ENCODE results near the gene NKX3-2.

The NKX3-2 gene

GRCh38 chr4:13535118-13535517 is 9.2 kb downstream of the NKX3-2 start:
- in situ Hi-C loops (cut with HindIII; ENCODE audit: low sequenced_read_pairs): loop anchor here (25.0 kb wide), 1 partner anchor 673 kb away; no protein-coding TSS in a partner anchor

GRCh38 chr4:13534344-13535063 is 9.8 kb downstream of the NKX3-2 start:
- in situ Hi-C loops (cut with HindIII; ENCODE audit: low sequenced_read_pairs): loop anchor here (5.0 to 25.0 kb wide), 2 partner anchors 37 to 672 kb away; no protein-coding TSS in a partner anchor

DNA sequence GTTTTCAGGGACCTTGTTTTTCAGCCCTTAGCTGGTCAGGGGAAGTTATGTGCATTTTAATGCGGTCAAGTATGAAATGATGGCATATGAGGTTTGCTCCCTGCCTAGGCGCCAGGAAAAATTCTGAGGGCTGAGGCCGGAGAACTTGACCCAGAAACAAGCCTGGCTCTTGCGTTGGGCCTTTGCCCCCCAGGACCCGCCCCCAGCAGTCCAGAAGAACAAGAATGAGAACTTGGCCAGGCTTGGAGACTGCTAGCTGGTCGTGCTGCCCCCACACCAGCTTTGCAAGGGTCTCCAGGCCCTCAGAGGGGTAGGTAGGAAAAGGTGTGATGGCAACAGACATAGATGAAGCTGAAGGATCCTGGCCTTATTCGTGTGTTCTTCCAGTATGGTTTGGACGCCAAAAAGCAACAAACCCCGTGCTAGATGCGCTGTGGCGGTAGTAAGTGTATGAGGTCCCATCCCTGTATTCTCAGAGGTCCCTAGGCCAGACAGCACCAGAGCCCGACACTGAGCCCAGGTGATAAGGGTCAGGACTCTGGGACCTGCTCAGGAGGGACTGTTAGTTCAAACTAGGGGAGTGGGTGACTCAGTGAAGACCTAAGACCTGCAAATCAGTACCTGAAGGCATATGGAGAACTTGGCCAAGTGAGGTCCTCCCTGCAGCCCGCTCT is 10.5 kb downstream of the NKX3-2 start:
- in situ Hi-C loops (cut with HindIII; ENCODE audit: low sequenced_read_pairs): loop anchor here (5.0 to 25.0 kb wide), 2 partner anchors 37 to 672 kb away; no protein-coding TSS in a partner anchor

GRCh38 chr4:13531625-13531998 is 12.7 kb downstream of the NKX3-2 start:
- in situ Hi-C loops (cut with HindIII; ENCODE audit: low sequenced_read_pairs): loop anchor here (5.0 to 25.0 kb wide), 2 partner anchors 34 to 669 kb away; no protein-coding TSS in a partner anchor

DNA sequence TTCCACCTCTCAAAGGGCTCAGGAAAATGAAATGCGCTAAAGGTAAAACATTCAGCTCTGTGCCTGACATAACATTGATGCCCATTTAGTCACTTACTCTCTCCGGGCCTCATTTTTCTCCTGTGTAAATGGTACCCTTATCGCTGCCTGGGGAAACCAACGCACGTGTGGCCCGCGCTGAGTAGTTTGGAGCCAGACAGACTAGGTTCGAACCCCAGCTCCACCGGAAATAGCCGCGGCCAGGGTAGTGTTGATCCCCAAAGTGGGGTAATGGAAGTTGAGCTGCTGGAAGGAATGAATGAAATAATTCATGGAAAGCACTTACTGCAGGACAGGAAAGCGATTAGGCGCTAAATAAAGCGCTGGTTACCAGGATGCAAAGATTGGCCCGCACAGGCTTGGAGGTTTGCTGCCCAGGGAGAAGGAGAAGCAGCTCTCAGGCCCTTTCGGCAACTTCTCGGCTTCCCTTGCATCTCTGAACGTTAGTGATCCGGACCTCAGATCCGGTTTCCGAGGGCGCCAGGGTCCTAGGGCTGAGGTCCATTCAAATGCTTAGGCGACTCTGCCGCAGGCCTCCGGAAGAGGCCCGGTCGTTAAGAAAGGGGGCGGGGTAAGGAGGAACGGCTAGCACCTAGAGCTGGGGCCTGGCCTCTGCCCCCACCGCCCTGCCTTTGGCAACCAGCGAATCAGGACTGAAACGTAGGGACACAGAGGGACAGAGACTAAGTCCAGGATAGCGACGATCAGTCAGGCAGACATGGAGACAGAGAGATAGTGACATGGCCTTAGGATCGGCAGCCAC is 13.3 kb downstream of the NKX3-2 start:
- in situ Hi-C loops (cut with HindIII; ENCODE audit: low sequenced_read_pairs): loop anchor here (5.0 to 25.0 kb wide), 2 partner anchors 34 to 669 kb away; no protein-coding TSS in a partner anchor

DNA sequence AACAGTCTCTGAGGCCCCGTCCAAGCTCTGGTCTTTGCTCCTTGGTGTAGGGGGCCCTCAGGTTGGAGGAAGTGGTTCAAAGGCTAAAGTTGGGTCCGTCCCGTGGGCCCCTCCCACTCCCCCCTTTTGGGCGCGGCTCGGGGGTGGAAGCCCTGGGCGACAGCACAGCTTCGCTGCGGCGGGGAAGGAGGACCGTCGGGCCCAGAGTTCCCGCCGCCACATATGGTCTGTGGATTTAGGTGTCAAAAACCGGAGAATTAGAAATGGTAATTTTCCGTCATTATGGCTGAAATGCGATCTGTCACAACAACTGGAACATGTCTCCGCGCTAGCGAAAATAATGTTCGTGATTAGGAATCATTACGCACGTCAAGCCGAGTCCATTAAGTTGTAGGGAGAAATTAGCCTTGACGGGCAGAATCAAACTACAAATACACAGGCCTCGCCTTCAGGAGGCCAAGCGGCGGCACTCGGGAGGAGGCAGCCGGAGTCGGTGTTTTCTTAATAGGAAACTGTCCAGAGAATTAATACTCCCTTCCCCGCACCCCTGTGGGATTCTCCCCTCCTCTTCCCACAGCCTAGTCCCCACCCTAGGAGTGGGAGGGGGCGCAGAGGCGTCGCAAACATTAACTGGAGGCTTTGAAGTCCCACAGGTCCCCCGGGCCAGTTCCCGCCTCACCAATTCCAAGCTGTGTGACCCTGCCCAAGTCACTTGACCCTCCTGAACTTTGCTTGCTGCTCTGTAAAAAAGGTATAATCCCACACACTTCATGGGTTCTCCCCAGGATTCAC is 15.0 kb downstream of the NKX3-2 start:
- in situ Hi-C loops (cut with HindIII; ENCODE audit: low sequenced_read_pairs): loop anchor here (25.0 kb wide), 1 partner anchor 667 kb away; no protein-coding TSS in a partner anchor

DNA sequence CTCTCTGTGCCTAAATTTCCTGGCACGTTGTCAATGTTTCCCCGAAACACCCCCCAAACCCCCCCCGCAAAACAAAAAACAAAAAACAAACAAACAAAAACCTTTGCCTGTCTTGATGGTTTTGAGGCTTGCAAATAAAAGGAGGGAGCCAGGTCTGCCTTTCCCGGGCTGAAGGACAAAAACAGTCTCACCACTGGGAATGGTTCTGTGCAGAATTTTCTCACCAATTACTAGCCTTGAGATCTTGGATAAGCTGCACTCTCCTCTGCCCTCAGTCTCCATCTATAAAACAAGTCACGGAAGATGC is 15.5 kb downstream of the NKX3-2 start:
- in situ Hi-C loops (cut with HindIII; ENCODE audit: low sequenced_read_pairs): loop anchor here (25.0 kb wide), 1 partner anchor 666 kb away; no protein-coding TSS in a partner anchor

- in situ Hi-C loops (cut with HindIII; ENCODE audit: low sequenced_read_pairs): loop anchor here (25.0 kb wide), 1 partner anchor 666 kb away; no protein-coding TSS in a partner anchor
Observed at GRCh38 chr4:13527981-13528820, 16.1 kb downstream of the NKX3-2 start.

- in situ Hi-C loops (cut with HindIII; ENCODE audit: low sequenced_read_pairs): loop anchor here (25.0 kb wide), 1 partner anchor 665 kb away; no protein-coding TSS in a partner anchor
Observed at GRCh38 chr4:13527192-13527980, 16.9 kb downstream of the NKX3-2 start.

- in situ Hi-C loops (cut with HindIII; ENCODE audit: low sequenced_read_pairs): loop anchor here (25.0 kb wide), 1 partner anchor 664 kb away; no protein-coding TSS in a partner anchor
Observed at GRCh38 chr4:13526658-13527057, 17.6 kb downstream of the NKX3-2 start.

- in situ Hi-C loops (cut with HindIII; ENCODE audit: low sequenced_read_pairs): loop anchor here (25.0 kb wide), 1 partner anchor 663 kb away; no protein-coding TSS in a partner anchor
Observed at GRCh38 chr4:13525606-13526281, 18.6 kb downstream of the NKX3-2 start.

DNA sequence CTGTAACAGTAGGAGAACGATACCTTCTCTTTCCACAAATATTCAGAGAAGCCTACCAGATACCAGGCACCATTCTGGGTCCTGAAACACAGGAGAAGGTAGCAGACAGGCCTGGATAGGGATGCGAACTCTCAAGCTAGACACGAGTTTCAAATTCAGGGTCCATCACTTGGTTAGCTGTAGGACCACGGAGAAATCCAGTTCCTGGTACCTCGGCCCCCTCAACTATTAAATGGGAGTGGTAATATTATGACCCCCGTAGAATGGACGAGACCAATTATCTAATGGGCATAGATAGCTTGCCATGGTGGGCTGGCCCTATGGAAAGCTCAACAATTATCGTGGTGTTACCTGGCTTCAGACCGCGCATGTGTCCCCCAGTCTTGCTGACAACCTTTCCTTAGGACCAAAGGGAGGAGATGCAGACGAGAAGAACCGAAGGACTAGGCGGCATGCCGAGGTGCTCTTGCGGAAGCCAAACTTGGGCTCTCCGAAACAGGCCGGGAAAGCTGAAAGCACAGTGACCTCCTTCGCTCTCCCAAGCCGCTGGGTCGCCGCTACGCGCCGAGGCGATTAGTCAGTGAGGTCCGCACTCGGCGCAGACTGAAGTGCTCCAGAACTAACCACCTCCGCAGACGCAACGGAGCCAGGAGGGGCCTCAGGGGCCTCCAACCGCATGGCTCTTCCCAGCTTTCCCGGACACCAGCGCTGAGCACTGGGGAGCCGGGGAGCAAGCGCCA is 19.6 kb downstream of the NKX3-2 start:
- in situ Hi-C loops (cut with HindIII; ENCODE audit: low sequenced_read_pairs): loop anchor here (25.0 kb wide), 1 partner anchor 662 kb away; no protein-coding TSS in a partner anchor

DNA sequence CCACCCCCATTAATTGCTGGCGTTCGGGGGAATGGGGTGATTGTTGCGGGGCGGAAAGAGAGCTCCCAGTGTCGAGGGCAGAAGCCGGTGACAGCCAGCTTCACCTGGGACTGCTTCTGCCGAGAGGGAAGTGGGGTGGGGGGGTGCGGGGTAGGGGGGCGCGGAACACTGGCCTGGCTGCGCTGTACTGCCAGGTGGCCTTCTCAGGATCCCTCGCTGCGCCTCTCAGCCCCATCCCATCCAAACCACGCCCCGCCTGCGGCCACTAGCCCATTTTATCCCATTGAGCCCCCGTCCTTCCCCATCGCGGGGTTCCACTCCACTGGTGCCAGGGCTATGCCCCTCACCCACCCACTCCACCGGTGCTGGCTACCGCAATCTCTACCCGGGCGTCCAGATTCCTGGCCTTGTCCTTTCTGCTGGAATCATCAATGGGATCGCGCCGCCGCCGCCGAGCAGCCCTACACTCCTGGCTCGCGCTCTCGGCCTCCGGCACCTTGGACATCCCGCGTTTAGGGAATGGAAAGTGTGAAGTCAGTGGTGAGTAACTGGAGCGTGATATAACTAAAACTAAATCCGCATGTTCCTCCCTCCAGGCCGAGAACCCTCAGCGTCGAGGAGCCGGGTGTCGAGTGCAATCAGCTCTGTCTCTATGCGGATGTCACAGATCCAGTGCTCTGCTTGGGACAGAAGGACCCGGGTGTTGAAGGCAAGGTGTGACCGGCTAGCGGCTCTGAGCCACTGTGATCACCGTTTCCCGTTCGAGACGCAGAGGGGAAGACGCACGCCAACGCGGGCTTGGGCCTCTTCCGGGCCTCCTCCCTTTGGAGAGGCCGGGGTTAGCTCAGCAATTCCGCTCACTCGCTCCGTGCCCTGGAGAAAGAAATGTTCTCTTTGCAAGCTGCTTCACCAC is 20.5 kb downstream of the NKX3-2 start:
- in situ Hi-C loops (cut with HindIII; ENCODE audit: low sequenced_read_pairs): no loop called here

DNA sequence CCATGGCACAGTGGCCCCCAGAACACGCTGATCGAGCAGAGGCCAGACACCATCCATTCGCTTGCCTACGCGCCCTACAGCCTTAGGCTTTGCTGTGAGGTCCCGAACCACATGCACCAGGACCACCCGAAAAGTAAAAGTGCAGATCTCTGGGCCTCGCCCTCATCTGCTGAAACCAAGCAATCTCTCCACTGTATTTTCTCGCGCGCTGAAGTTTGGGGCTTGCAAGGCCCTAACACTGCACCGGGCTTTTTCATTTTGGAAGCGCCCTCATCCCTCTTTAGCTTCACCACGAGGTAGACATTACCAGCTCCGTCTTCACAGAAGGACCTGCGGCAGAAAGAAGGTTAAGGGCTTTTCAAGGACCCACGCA is 21.2 kb downstream of the NKX3-2 start:
- in situ Hi-C loops (cut with HindIII; ENCODE audit: low sequenced_read_pairs): no loop called here

GRCh38 chr4:13522282-13523104 is 21.8 kb downstream of the NKX3-2 start:
- in situ Hi-C loops (cut with HindIII; ENCODE audit: low sequenced_read_pairs): no loop called here
